Choroid plexus epithelial cell (primary cell): Measurements from ENCODE around the gene HOXC13.

Experiments
- DNase-seq: peaks from one replicate; pipeline ENCODE4 v3.0.0-alpha.2; 2010; ENCODE audit warnings: low read depth
- H3K4me3 ChIP-seq: 2 replicates; pipeline ENCODE4 v1.5.1; 2011; ENCODE audit warnings: low read depth, mild to moderate bottlenecking, control low read depth, low read length, moderate library complexity
- CTCF ChIP-seq: conservative IDR thresholded peaks from 2 replicates; pipeline ENCODE4 v1.5.1; 2011; ENCODE audit warnings: low read depth, mild to moderate bottlenecking, control low read depth, inconsistent platforms, low read length, moderate library complexity

HOXC13 gene

GRCh38 chr12:53968214-53969127 lies 29.8 kb downstream of the HOXC13 start:
- TF ChIP-seq CTCF = no peak
- no peak overlapping the region for H3K4me3 ChIP-seq
- DNase-seq = no peak

GRCh38 chr12:53969588-53970259 lies 31.1 kb downstream of the HOXC13 start:
- H3K4me3 ChIP-seq = no peak overlapping the region
- no peak for TF ChIP-seq CTCF
- DNase-seq = no peak

GRCh38 chr12:53970451-53970850 lies 31.8 kb downstream of the HOXC13 start:
- no peak for TF ChIP-seq CTCF
- DNase-seq = no peak
- H3K4me3 ChIP-seq = no peak overlapping the region

- no peak for TF ChIP-seq CTCF
- no peak for DNase-seq
- H3K4me3 ChIP-seq = no peak overlapping the region
These were observed 32.5 kb downstream of the HOXC13 start for GRCh38 chr12:53971129-53971528.

- DNase-seq = no peak
- no peak overlapping the region for H3K4me3 ChIP-seq
- no peak for TF ChIP-seq CTCF
These were observed 33.1 kb downstream of the HOXC13 start for GRCh38 chr12:53971686-53972085.

GRCh38 chr12:53972152-53972702 lies 33.6 kb downstream of the HOXC13 start:
- H3K4me3 ChIP-seq = no peak overlapping the region
- no peak for DNase-seq

More at GRCh38 chr12:53972152-53972702, 33.6 kb downstream of the HOXC13 start:
- no peak for TF ChIP-seq CTCF
